NCI-H1092 (cell line): ENCODE measurements around the gene IVD.

Experiments used
- DNase-seq: peaks from one replicate; lab custom pipeline; 2025; lab: John Stamatoyannopoulos, UW

Gene IVD

GRCh38 chr15:40415226-40415625 is 9.6 kb downstream of the IVD start:
- DNase-seq, result no peak

DNA sequence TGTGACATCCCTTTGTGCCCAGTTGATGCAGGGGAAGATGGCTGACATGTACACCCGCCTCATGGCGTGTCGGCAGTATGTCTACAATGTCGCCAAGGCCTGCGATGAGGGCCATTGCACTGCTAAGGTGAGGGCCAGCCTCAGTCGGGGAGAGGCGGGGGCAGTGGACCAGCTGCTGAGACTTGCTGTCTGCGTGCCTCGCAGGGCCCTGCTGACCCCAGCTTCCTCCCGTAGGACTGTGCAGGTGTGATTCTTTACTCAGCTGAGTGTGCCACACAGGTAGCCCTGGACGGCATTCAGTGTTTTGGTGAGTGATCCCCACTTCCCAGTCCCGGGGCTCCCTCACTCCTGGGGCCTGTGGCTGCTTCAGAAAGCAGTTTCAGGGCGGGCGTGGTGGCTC is 10.5 kb downstream of the IVD start:
- DNase-seq, result no peak

- no peak for DNase-seq
Measured at GRCh38 chr15:40418126-40418525, 12.5 kb downstream of the IVD start.

DNA sequence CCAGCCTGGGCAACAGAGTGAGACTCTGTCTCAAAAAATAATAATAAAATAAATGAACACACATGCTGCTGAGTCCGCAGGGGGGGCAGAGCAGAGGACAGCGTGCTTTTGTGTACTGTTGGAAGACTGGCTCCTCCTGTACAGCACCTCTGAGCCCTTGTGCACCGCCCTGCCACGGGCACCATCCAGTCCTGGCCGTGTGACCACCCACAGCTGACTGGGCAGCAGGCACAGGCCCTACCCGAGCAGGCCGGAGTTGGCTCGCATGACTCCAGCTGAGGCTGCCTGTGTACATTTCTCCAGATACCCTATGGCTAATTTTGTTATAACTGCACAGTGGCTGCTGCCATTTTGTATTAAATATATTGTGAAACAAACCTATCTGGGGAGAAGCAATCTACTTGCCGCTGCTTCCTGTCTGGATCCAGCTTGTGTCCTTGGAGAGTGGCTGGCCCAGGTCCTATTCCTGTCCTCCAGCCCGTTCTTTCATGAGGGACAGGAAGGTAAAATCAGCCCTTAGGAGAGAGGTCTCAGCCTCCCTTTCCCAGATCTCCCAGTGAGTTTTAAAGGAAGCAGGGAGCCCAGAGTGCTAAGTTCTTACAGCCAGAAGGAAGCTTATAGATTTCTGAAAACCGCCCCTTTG is 14.6 kb downstream of the IVD start:
- no peak for DNase-seq

DNA sequence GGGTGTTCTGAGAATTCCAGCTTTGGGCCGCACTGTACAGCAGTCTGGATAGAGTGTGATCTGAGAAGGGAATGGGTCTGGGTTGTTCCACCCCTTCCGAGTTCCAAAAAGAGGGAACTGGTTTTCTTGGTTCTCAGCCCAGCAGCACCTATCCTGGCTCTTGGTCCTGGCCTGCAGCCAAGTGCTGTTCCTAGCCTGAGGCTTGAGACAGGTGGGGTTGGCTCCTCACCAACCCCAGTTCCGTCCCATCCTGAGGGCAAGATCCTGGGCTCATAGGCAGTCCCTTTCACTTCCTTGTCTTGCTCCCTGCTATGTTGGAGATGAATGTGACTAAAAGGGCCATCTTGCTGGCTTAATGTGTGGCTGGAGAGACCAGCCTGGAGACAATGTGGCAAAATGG is 15.2 kb downstream of the IVD start:
- no peak for DNase-seq

GRCh38 chr15:40421246-40422157 is 15.9 kb downstream of the IVD start:
- DNase-seq, result no peak

DNA sequence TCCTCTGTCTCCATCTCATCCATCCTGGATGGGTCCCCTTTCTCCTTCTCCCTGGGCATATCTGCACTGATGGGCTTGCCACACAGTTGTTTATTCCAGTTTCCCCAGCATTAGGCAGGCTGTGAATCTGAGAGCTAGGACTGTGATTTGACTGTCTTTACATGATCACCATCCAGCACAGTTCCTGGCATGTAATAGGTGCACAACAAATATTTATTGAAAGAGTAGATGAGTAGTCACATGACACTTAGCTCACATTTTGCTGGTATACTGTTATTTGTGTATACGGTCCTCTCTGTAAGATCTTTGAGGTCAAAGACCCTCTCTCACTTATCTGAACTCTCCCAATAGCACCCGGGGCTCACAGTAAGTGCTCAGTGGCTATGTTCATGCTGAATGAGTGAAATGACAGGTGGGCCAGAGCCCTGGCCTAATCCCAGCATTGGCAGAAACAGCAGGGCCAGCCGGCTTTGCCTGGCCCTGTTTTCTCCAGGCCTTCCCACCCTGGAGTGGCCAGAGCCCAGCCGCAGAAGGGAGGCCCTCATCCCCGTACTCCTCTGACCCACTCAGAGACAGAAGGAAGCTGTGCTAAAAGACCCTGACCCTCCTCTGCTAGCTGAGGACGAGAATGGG is 19.0 kb downstream of the IVD start:
- DNase-seq, result no peak

DNA sequence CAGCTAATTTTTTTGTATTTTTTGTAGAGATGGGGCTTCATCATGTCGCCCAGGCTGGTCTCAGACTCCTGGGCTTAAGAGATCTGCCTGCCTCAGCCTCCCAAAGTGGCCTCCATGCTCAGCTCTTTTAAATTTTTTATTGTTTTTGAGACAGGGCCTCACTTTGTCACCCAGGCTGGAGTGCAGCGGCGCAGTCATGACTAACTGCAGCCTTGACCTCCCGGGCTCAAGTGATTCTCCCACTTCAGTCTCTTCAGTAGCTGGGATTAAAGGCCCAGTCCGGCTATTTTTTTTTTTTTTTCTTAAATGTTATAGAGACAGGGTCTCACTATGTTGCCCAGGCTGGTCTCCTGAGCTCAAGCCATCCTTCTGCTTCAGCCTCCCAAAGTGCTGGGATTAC is 20.1 kb downstream of the IVD start:
- DNase-seq, result no peak

- no peak for DNase-seq
Measured at GRCh38 chr15:40427188-40427587, 21.6 kb downstream of the IVD start.

- DNase-seq, result no peak
Measured at GRCh38 chr15:40428185-40428584, 22.6 kb downstream of the IVD start.

- DNase-seq, result no peak
Measured at GRCh38 chr15:40429068-40429710, 23.6 kb downstream of the IVD start.

- no peak for DNase-seq
Measured at GRCh38 chr15:40430271-40430805, 24.7 kb downstream of the IVD start.

- no peak for DNase-seq
Measured at GRCh38 chr15:40435023-40435709, 29.6 kb downstream of the IVD start.

- DNase-seq, result no peak
Measured at GRCh38 chr15:40435710-40436089, 30.1 kb downstream of the IVD start.

DNA sequence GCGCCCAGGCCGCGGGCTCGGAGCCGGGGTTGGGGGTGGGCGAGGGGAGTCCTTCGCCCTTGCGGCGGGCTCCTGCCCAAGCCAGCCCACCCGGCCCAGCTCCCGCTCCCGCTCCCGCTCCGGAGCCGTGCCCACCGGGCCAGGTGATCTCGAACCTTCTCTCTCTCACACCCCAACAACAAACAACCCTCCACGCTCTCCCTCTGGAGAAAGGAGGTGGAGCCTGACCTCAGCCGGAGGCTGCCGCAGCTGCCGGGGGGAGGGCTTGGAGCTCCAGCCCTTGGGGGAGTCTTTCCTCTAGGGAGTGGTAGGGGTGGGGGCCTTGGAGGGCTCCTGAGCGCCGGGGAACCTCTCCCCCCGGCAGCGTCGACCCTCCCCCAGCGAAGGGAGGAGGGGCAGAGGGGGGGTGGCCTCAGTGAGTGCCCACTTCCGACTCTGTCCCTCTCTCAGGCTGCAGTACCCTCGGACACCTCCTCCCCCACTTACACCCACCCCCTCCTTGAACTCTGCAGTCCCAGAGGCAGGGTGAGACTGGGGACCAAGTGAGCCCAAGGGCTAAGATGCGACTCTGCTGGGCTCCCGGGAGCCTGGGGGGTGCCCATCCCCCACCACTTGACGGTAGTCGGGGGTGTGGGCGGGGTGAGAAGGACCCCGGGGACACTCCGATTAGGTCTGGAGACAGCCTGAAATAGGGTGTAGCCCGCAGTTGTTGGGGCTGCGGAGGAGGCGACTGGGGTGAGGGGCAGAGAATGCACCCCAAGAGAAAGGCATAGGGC is 30.7 kb downstream of the IVD start:
- DNase-seq, result no peak

- no peak for DNase-seq
Measured at GRCh38 chr15:40436892-40437751, 31.5 kb downstream of the IVD start.

- no peak for DNase-seq
Measured at GRCh38 chr15:40437752-40438687, 32.4 kb downstream of the IVD start.

DNA sequence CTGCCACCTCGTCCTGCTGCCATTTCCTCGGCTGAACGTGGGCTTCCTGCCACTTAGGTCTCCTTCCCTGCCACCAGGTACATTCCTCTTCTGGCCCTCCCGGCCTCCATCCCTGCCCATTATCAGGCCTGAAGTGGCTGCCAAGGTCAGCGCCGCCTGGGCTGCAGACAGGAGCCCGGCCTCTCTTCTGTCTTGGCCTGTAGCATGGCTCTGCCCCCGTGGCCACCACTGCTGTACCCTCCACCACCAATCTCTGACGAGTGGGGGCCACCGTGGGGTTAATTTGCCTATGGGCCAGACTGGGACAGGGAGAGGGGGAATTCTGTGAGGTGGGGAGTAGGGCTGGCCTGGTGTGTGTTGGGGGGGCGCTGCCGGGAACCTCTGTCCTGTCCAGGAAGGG is 33.1 kb downstream of the IVD start:
- no peak for DNase-seq

- no peak for DNase-seq
Measured at GRCh38 chr15:40439461-40439959, 33.9 kb downstream of the IVD start.
